HG03064 (cell line): ENCODE measurements around the gene ARHGEF12.

Source experiments
- ATAC-seq: cut with Tn5 transposase; IDR thresholded peaks from one replicate; pipeline ENCODE4 v1.9.1; 2021; ENCODE audit warnings: low read depth; ENCODE audit not compliant: unreplicated experiment

Gene ARHGEF12

GRCh38 chr11:120339394-120339890 is 3.2 kb downstream of the ARHGEF12 start:
- no peak for ATAC-seq

- no peak for ATAC-seq
These were observed 4.3 kb downstream of the ARHGEF12 start for GRCh38 chr11:120340529-120340928.

GRCh38 chr11:120342226-120342625 is 6.0 kb downstream of the ARHGEF12 start:
- ATAC-seq = no peak

DNA sequence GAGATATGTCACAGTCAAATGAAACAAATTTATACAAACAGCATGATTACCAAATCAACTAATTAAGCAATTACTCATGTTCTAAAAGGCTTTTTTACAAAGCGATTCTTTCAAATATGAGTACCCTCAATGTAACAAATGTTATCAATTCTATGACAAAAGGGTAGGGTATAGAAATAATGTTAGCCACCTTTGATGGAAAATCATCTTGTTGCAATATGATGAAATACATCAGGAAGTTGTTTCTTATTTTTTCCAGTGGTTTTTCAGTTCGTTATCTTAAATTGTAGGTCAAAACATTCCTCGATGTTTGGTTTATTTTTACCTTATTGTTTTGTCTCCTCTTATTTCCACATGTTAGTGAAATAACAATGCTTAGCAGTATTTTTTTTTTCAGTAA is 6.5 kb downstream of the ARHGEF12 start:
- ATAC-seq = no peak

- ATAC-seq = peak; percentile 43
These were observed 7.2 kb downstream of the ARHGEF12 start for GRCh38 chr11:120343429-120343828.

GRCh38 chr11:120344302-120345004 is 8.2 kb downstream of the ARHGEF12 start:
- ATAC-seq = peak; percentile 87

DNA sequence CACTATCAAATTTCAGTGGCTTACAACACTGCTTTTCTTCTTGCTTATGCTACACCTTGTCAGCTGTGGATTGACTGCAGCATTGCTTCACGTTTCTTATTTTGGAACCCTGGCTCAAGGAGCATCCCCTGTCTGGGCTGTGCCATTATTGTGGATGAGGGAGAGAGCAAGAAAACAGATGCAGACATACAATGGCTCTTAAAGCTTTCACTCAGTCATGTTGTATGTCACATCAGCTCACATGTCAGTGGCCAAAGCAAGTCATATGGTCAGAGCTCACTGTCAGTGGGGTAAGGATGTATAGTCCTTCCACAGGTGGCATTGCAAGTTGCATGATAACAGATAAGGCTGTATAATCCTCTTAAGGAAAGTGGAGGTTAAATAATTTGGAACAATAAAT is 10.0 kb downstream of the ARHGEF12 start:
- no peak for ATAC-seq

DNA sequence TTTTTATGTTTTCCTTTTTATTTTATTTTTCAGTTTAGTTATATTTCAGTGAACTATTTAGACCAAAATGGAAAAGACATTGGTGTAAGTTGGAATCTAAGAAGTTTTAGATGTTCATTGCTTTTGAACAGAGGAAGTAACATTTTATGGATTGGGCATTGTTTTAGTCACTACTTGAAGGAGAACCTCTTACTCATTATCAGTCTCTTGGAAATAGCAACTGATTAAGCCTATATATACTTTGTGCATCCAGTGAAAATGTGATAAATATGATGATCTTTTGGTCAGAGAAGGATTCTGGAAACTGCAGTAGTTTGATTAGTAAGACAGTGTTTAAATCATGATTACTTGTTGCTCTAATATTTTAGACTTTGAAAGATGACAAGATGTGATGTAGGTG is 14.4 kb downstream of the ARHGEF12 start:
- ATAC-seq = no peak

DNA sequence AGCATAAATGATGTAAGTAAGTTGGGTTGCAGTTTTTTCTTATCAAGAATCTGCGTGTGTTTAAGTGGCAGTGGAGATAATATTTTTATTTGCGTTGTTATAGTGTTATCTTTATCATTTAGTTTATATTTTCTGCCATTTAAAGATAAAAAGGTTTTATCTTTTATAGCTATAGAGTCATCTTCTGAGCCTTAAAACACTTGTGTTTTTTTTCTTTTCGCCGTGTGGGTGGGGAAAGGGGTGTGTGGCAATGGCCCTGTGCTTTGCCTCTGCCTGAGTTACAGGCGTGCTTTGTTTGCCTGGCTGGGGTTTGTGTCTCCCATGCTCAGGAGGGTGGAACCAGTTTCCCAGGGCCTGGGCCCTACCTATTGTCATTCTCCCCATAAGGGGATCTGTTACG is 16.2 kb downstream of the ARHGEF12 start:
- ATAC-seq = no peak

DNA sequence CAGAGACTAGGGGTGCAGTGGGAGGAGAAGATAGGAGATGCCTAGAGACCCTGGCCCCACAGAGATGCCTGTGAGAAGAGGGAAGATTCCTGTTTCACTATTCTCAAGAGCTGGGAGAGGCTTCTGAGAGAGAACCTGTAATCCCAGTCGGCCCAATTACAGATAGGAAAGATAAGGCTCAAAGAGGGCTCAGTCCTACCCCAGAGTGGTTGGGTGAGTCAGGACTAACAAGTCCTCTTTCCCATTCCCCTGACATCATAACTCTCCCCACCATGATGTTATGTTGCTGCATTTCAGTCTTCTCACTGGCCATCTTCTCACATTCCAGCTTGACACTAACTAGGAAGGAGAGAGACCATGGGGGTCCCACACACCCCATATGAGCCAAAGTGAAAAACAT is 17.9 kb downstream of the ARHGEF12 start:
- ATAC-seq = no peak

- no peak for ATAC-seq
These were observed 18.6 kb downstream of the ARHGEF12 start for GRCh38 chr11:120354779-120355178.

- ATAC-seq = no peak
These were observed 21.4 kb downstream of the ARHGEF12 start for GRCh38 chr11:120357620-120358019.

GRCh38 chr11:120358729-120359128 is 22.5 kb downstream of the ARHGEF12 start:
- ATAC-seq = no peak

GRCh38 chr11:120363436-120363835 is 27.2 kb downstream of the ARHGEF12 start:
- ATAC-seq = no peak

- ATAC-seq = no peak
These were observed 29.3 kb downstream of the ARHGEF12 start for GRCh38 chr11:120365512-120365911.

- no peak for ATAC-seq
These were observed 36.1 kb downstream of the ARHGEF12 start for GRCh38 chr11:120372296-120372695.

DNA sequence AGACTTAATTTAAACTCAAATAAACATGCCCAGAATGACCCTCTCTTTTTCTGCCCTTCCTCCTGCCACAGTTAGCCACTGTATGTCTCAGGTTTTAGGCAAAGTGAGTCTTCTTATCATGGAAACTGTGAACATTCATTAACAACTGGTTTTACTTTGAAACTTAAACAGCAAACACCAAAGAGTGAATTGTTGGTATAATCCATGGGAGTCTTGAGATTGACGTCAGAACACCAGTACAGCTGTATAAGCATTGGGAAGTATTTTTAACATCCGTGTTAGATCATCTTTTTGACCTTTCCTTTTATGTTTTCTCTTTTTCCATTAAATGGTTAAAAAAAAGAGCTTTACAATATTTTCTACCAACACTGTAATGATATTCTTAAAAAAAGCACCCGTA is 38.9 kb downstream of the ARHGEF12 start:
- no peak for ATAC-seq

DNA sequence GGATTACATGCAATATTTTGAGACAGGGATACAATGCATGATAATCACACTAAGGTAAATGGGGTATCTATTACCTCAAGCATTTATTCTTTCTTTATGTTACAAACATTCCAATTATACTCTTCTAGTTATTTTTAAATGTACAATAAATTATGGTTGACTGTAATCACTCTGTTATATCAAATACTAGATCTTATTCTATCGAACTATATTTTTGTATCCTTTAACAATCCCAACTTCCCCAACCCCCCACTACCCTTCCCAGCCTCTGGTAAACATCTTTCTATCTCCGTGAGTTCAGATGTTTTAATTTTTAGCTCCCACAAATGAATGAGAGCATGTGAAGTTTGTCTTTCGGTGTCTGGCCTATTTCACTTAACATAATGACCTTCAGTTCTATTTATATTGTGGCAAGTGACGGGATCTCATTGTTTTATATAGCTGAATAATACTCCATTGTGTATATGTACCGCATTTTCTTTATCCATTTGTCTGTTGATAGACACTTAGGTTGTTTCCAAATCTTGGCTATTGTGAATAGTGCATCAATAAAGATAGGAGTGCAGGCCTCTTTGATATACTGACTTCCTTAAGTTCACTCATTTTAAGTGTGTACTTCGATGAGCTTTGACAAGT is 40.5 kb downstream of the ARHGEF12 start:
- ATAC-seq = no peak

DNA sequence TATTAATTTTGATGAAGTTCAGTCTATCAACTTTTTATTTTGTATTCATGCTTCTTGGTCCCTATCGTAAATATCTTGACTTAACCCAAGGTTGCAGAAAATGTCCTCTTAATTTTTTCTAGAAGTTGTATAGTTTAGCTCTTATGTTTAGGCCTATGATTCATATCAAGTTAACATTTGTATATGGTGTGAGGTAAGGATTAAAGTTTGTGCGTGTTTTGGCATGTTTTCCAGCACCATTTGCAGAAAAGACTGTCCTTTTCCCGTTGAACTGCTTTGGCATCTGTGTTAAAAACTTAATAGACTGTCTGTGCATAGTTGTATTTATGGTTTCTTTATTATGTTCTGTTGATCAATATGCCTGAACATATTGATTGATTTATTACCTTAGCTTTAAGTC is 42.3 kb downstream of the ARHGEF12 start:
- no peak for ATAC-seq

GRCh38 chr11:120381401-120381800 is 45.2 kb downstream of the ARHGEF12 start:
- ATAC-seq = no peak

- ATAC-seq = no peak
These were observed 47.4 kb downstream of the ARHGEF12 start for GRCh38 chr11:120383518-120384155.

- no peak for ATAC-seq
These were observed 48.3 kb downstream of the ARHGEF12 start for GRCh38 chr11:120384476-120384875.
